ENCODE measurements around the gene ZFP14. TPM values are rescaled to one million over a fixed set of nuclear protein-coding genes. Genes with fewer than 3 reads are reported as not detected.

ZFP14 gene
- 2.5 and 4.8 TPM in 2 replicates for total RNA-seq
- polyA plus RNA-seq (2012), result 1.9 TPM

- peak; percentile 95 for DNase-seq (ENCODE audit: low read depth)
Measured at GRCh38 chr19:36378625-36379509, at the start of gene ZFP14. Gene ZFP14, minus strand, starts transcription at chr19:36379201. Its CDS starts 11,309 bp downstream, at chr19:36367892.

GRCh38 chr19:36423925-36424324, 44.9 kb upstream of the ZFP14 start:
- no peak for DNase-seq (ENCODE audit: low read depth)

- no peak for DNase-seq (ENCODE audit: low read depth)
Measured at GRCh38 chr19:36421749-36422481, 42.9 kb upstream of the ZFP14 start.

- no peak for DNase-seq (ENCODE audit: low read depth)
Measured at GRCh38 chr19:36420961-36421748, 42.2 kb upstream of the ZFP14 start.

- peak; percentile 66 for DNase-seq (ENCODE audit: low read depth)
Measured at GRCh38 chr19:36418287-36419001, 39.4 kb upstream of the ZFP14 start, which contains the start of gene ZFP82. Gene ZFP82, minus strand, starts transcription at chr19:36418644. Its CDS starts 8,855 bp downstream, at chr19:36409789.

- no peak for DNase-seq (ENCODE audit: low read depth)
Measured at GRCh38 chr19:36417752-36418286, 38.8 kb upstream of the ZFP14 start.

- no peak for DNase-seq (ENCODE audit: low read depth)
Measured at GRCh38 chr19:36409841-36410240, 30.8 kb upstream of the ZFP14 start.

GRCh38 chr19:36408101-36408500, 29.1 kb upstream of the ZFP14 start:
- DNase-seq (ENCODE audit: low read depth), result no peak

GRCh38 chr19:36404498-36404897, 25.5 kb upstream of the ZFP14 start:
- DNase-seq (ENCODE audit: low read depth), result no peak

- DNase-seq (ENCODE audit: low read depth), result no peak
Measured at GRCh38 chr19:36401475-36401874, 22.5 kb upstream of the ZFP14 start.

GRCh38 chr19:36398571-36398970, 19.6 kb upstream of the ZFP14 start:
- DNase-seq (ENCODE audit: low read depth), result no peak

GRCh38 chr19:36392916-36393673, 14.1 kb upstream of the ZFP14 start:
- no peak for DNase-seq (ENCODE audit: low read depth)

GRCh38 chr19:36379510-36379819, 464 bp upstream of the ZFP14 start:
- no peak for DNase-seq (ENCODE audit: low read depth)

GRCh38 chr19:36377541-36378178, 1.3 kb downstream of the ZFP14 start:
- DNase-seq (ENCODE audit: low read depth), result no peak

GRCh38 chr19:36373638-36374156, 5.3 kb downstream of the ZFP14 start:
- no peak for DNase-seq (ENCODE audit: low read depth)

- DNase-seq (ENCODE audit: low read depth), result no peak
Measured at GRCh38 chr19:36371886-36372285, 7.1 kb downstream of the ZFP14 start.

GRCh38 chr19:36363845-36364244, 15.2 kb downstream of the ZFP14 start:
- no peak for DNase-seq (ENCODE audit: low read depth)

- DNase-seq (ENCODE audit: low read depth), result no peak
Measured at GRCh38 chr19:36340786-36341372, 38.1 kb downstream of the ZFP14 start.

All from myocyte (in vitro differentiated cells).